Activated CD4-positive, CD25-positive, alpha-beta regulatory T cell treated with anti-CD3 and anti-CD28 coated beads, Interleukin-2, amount 50 U/mL, for 24 hours (primary cell): ENCODE results near the gene CALML6.
"Not testable (repeated sequence)": the region's sequence is repeated elsewhere in the genome, so short reads cannot be mapped to it uniquely, and the experiment has no call there.

Experiments
- ATAC-seq, 2 donors: fragments of 150-1000 bp; cut with Tn5 transposase; one replicate each; pipeline ENCODE4 v1.10.0; 2021; ENCODE audit warnings: mild to moderate bottlenecking in 1 of 2, moderate library complexity in 1 of 2

Gene CALML6

GRCh38 chr1:1914971-1915692 is at the start of gene CALML6:
CALML6 (plus strand) TSS chr1:1915260; CDS start chr1:1915281, 21 bp downstream.
- ATAC-seq, result no peak

- no peak for ATAC-seq
Observed at GRCh38 chr1:1867164-1867563, 47.9 kb upstream of the CALML6 start.

- no peak for ATAC-seq
Observed at GRCh38 chr1:1869469-1869868, 45.6 kb upstream of the CALML6 start.

GRCh38 chr1:1872329-1872994 is 42.6 kb upstream of the CALML6 start:
- no peak for ATAC-seq

GRCh38 chr1:1873186-1873585 is 41.9 kb upstream of the CALML6 start:
- no peak for ATAC-seq

GRCh38 chr1:1874901-1875300 is 40.2 kb upstream of the CALML6 start:
- no peak for ATAC-seq

- ATAC-seq, result peak; percentile 78 to 79
Observed at GRCh38 chr1:1875932-1876331, 39.1 kb upstream of the CALML6 start.

- ATAC-seq, result no peak
Observed at GRCh38 chr1:1876335-1876930, 38.6 kb upstream of the CALML6 start.

GRCh38 chr1:1877865-1878436 is 37.1 kb upstream of the CALML6 start:
- ATAC-seq, result no peak

GRCh38 chr1:1879942-1880341 is 35.1 kb upstream of the CALML6 start:
- ATAC-seq, result no peak

GRCh38 chr1:1880617-1881312 is 34.3 kb upstream of the CALML6 start:
- ATAC-seq, result no peak

- ATAC-seq, result no peak
Observed at GRCh38 chr1:1881727-1882126, 33.3 kb upstream of the CALML6 start.

GRCh38 chr1:1883092-1883873 is 31.8 kb upstream of the CALML6 start:
- ATAC-seq, result no peak

GRCh38 chr1:1883890-1884289 is 31.2 kb upstream of the CALML6 start:
- not testable (repeated sequence) for ATAC-seq

- no peak for ATAC-seq
Observed at GRCh38 chr1:1889090-1889750, 25.8 kb upstream of the CALML6 start.

GRCh38 chr1:1889847-1890505 is 25.1 kb upstream of the CALML6 start:
- ATAC-seq, result peak; percentile 30 to 46

- ATAC-seq, result peak; percentile 68 to 71
Observed at GRCh38 chr1:1890506-1891348, 24.3 kb upstream of the CALML6 start, which contains the start of gene GNB1. GNB1 (minus strand) TSS chr1:1891087; CDS start chr1:1825453, 65,634 bp downstream.

GRCh38 chr1:1891349-1892078 is 23.5 kb upstream of the CALML6 start:
- ATAC-seq, result peak; percentile 44 to 50
